HepG2 (cell line): ENCODE data around the gene PALMD. TPM values are rescaled to one million over a fixed set of nuclear protein-coding genes. Genes with fewer than 3 reads are reported as not detected.

Experiments
- ATAC-seq: fragments of 200-7000 bp; cut with Tn5 transposase; 3 replicates; pipeline ENCODE4 v1.9.1; 2020; ENCODE audit warnings: mild to moderate bottlenecking, moderate library complexity
- BruUV-seq: library from RNA; stranded (reverse); fragments of 400-500 nt; replicated peaks from 2 replicates; lab custom pipeline; 2021; lab: Mats Ljungman, UMichigan
- CTCF ChIA-PET: fragments of 300-600 bp; formaldehyde crosslinking; extraction: SDS; loops from one replicate; lab custom pipeline; 2021; ENCODE audit warnings: low total read pairs, inconsistent platforms, low intra/inter-chr PET ratio; lab: Yijun Ruan, JAX
- POLR2A ChIA-PET: fragments of 350-600 bp; sonication (Branson Sonifier 250); formaldehyde crosslinking; loops from one replicate; lab custom pipeline; 2020; ENCODE audit warnings: antibody characterized with exemption, inconsistent platforms; lab: Yijun Ruan, JAX
- DNase-seq: peaks from one replicate; pipeline ENCODE4 v3.0.0-alpha.2; 2015; ENCODE audit warnings: low spot score
- FAIRE-seq: peaks from 3 replicates; lab custom pipeline; 2011; peaks lifted over from hg19 to GRCh38; lab: Jason Lieb, UNC
- H2AFZ ChIP-seq: one replicate; pipeline ENCODE4 v1.6.1; 2011; ENCODE audit warnings: low read length, inconsistent platforms
- H3K27ac ChIP-seq: fragments of 300-600 bp; 3 replicates; pipeline ENCODE4 v1.8.0; 2011; ENCODE audit warnings: mixed run types, mild to moderate bottlenecking, mixed read lengths, low read length, inconsistent platforms; ENCODE audit not compliant: insufficient read depth; ENCODE audit errors: extremely low read length
- H3K27me3 ChIP-seq, 2 experiments: fragments of 200-600 bp in 1 of 2; 2 replicates in 1 of 2; 3 replicates in 1 of 2; pipeline versions ENCODE4 v1.6.0 to v1.8.0; 2011; ENCODE audit warnings: low read length in 2 of 2, mild to moderate bottlenecking in 2 of 2, moderate library complexity in 2 of 2, inconsistent platforms in 1 of 2; ENCODE audit not compliant: insufficient read depth in 2 of 2, control insufficient read depth in 1 of 2
- H3K36me3 ChIP-seq, 2 experiments: fragments of 200-600 bp in 1 of 2; replicated peaks in 1 of 2; 2 replicates in 1 of 2; 3 replicates in 1 of 2; pipeline versions ENCODE4 v1.5.1 to v1.8.0; 2011; ENCODE audit warnings: low read length in 2 of 2, inconsistent platforms in 1 of 2; ENCODE audit not compliant: insufficient read depth in 2 of 2, control insufficient read depth in 1 of 2
- H3K4me1 ChIP-seq: 2 replicates; pipeline ENCODE4 v1.5.1; 2012; ENCODE audit warnings: low read length, inconsistent platforms; ENCODE audit not compliant: insufficient read depth
- H3K4me2 ChIP-seq: 2 replicates; pipeline ENCODE4 v1.6.0; 2011; ENCODE audit warnings: low read depth, low read length, inconsistent platforms
- H3K4me3 ChIP-seq, 3 experiments: fragments of 200-600 bp in 1 of 3; sonication (generic), shearing (Covaris generic) in 1 of 3; replicated peaks in 1 of 3; 2 replicates each; pipeline ENCODE4 v1.5.1; 2011 to 2016; ENCODE audit warnings: low read length in 3 of 3, inconsistent platforms in 2 of 3, low read depth in 2 of 3, mild to moderate bottlenecking in 2 of 3, control low read depth in 1 of 3, mixed read lengths in 1 of 3; ENCODE audit not compliant: insufficient read depth in 1 of 3
- H3K79me2 ChIP-seq: one replicate; pipeline ENCODE4 v1.6.1; 2011; ENCODE audit warnings: low read length, inconsistent platforms; ENCODE audit not compliant: insufficient read depth
- H3K9ac ChIP-seq: 2 replicates; pipeline ENCODE4 v1.6.0; 2011; ENCODE audit warnings: mild to moderate bottlenecking, low read depth, low read length, inconsistent platforms; ENCODE audit not compliant: insufficient read depth
- H3K9me3 ChIP-seq: 2 replicates; pipeline ENCODE4 v1.5.1; 2012; ENCODE audit warnings: mild to moderate bottlenecking, low read length
- H4K20me1 ChIP-seq: 2 replicates; pipeline ENCODE4 v1.6.0; 2011; ENCODE audit warnings: inconsistent platforms, mild to moderate bottlenecking, low read length, moderate library complexity; ENCODE audit not compliant: insufficient read depth
- FOXK2 ChIP-seq: fragments of 450-650 bp; IDR thresholded peaks from 2 replicates; pipeline ENCODE4 v1.6.1; 2016
- GMEB1 ChIP-seq: sonication (generic); formaldehyde crosslinking; IDR thresholded peaks from 2 replicates; pipeline ENCODE4 v1.5.1; 2020; ENCODE audit warnings: missing genetic modification reagents, mild to moderate bottlenecking, borderline replicate concordance
- HHEX ChIP-seq: IDR thresholded peaks from 2 replicates; pipeline ENCODE4 v1.6.1; 2016; ENCODE audit warnings: control low read depth
- HOXD1 ChIP-seq: sonication (generic); formaldehyde crosslinking; IDR thresholded peaks from 2 replicates; pipeline ENCODE4 v1.5.0; 2020; ENCODE audit warnings: missing genetic modification reagents
- KDM6A ChIP-seq: IDR thresholded peaks from 2 replicates; pipeline ENCODE4 v1.6.1; 2016; ENCODE audit warnings: low read depth
- MIER2 ChIP-seq: IDR thresholded peaks from 2 replicates; pipeline ENCODE4 v1.6.1; 2016; ENCODE audit warnings: missing biosample characterization, missing genetic modification reagents
- PRPF4 ChIP-seq: fragments of 200-400 bp; formaldehyde crosslinking; IDR thresholded peaks from 2 replicates; pipeline ENCODE4 v1.6.1; 2016; ENCODE audit warnings: low read length, low read depth; ENCODE audit not compliant: poor library complexity, severe bottlenecking
- XRCC5 ChIP-seq: fragments of 200-400 bp; formaldehyde crosslinking; optimal IDR thresholded peaks from 2 replicates; pipeline ENCODE3; 2017; ENCODE audit warnings: mild to moderate bottlenecking, low read length
- ZNF530 ChIP-seq: sonication (generic); formaldehyde crosslinking; IDR thresholded peaks from 2 replicates; pipeline ENCODE4 v1.5.0; 2020; ENCODE audit warnings: low read depth, mild to moderate bottlenecking, missing genetic modification reagents
- ZNF710 ChIP-seq: sonication (generic); formaldehyde crosslinking; IDR thresholded peaks from 2 replicates; pipeline ENCODE4 v1.5.0; 2020; ENCODE audit warnings: mild to moderate bottlenecking, missing genetic modification reagents, borderline replicate concordance
- in situ Hi-C: cut with HindIII; loops from 2 replicates; pipeline ENCODE4 v1.10.0; 2017; ENCODE audit warnings: low pct_unique_long_range_greater_than_20kb; ENCODE audit not compliant: extremely low pct_ligation_motif_present
- intact Hi-C: fragments of 100-400 bp; cut with micrococcal nuclease; formaldehyde crosslinking; loops from one replicate; pipeline ENCODE4 v1.10.0; 2022; ENCODE audit not compliant: unreplicated experiment
- polyA plus RNA-seq, 8 experiments: library from polyadenylated mRNA; depleted of rRNA in 3 of 8; stranded (reverse) in 7 of 8; unstranded in 1 of 8; fragments of >200 nt; fragmentation: Illumina TruSeq in 4 of 8; extraction: Trizol in 4 of 8; gene quantifications; 2 replicates each; pipeline versions ENCODE4 v1.2.1 to v1.2.3, GENCODE V29; 2011 to 2016; ENCODE audit warnings: low read depth in 4 of 8, missing spikeins in 1 of 8, mixed read lengths in 1 of 8; ENCODE audit not compliant: insufficient read depth in 1 of 8
- total RNA-seq, 5 experiments: library from RNA; depleted of rRNA; stranded (reverse); fragments of >200 nt; fragmentation: Illumina TruSeq; extraction: Trizol; gene quantifications; 2 replicates each; pipeline ENCODE4 v1.2.3, GENCODE V29; 2016; ENCODE audit warnings: low read depth in 1 of 5
- TF ChIP-seq, protein P1 (sequence below): sonication (generic); formaldehyde crosslinking; IDR thresholded peaks from 2 replicates; pipeline ENCODE4 v1.9.0; 2021; ENCODE audit warnings: missing genetic modification reagents, borderline replicate concordance

Gene PALMD
- total and polyA plus RNA-seq, 2 of the 13 experiments (the other 11 are each of a cell fraction or from before 2014, with no cell fraction given): 5.5 to 31.1 TPM

GRCh38 chr1:99641558-99641957 lies 4.4 kb upstream of the PALMD start:
- H3K9ac ChIP-seq: no peak overlapping the region
- DNase-seq (no peak), FAIRE-seq (no peak), ATAC-seq (no peak)
- H3K4me1 ChIP-seq: peaks cover 43% of the 10 kb centered on the region
- H3K27ac ChIP-seq: no peak overlapping the region
- in situ Hi-C loops: no loop called here
- TF ChIP-seq, protein P1, sequence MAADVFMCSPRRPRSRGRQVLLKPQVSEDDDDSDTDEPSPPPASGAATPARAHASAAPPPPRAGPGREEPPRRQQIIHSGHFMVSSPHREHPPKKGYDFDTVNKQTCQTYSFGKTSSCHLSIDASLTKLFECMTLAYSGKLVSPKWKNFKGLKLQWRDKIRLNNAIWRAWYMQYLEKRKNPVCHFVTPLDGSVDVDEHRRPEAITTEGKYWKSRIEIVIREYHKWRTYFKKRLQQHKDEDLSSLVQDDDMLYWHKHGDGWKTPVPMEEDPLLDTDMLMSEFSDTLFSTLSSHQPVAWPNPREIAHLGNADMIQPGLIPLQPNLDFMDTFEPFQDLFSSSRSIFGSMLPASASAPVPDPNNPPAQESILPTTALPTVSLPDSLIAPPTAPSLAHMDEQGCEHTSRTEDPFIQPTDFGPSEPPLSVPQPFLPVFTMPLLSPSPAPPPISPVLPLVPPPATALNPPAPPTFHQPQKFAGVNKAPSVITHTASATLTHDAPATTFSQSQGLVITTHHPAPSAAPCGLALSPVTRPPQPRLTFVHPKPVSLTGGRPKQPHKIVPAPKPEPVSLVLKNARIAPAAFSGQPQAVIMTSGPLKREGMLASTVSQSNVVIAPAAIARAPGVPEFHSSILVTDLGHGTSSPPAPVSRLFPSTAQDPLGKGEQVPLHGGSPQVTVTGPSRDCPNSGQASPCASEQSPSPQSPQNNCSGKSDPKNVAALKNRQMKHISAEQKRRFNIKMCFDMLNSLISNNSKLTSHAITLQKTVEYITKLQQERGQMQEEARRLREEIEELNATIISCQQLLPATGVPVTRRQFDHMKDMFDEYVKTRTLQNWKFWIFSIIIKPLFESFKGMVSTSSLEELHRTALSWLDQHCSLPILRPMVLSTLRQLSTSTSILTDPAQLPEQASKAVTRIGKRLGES: no peak
- TF ChIP-seq XRCC5 (no peak), MIER2 (no peak), GMEB1 (CRISPR knock-in tag) (no peak), KDM6A (CRISPR knock-in tag) (no peak), FOXK2 (no peak), ZNF710 (CRISPR knock-in tag) (no peak), HHEX (no peak), PRPF4 (no peak), HOXD1 (CRISPR knock-in tag) (no peak), ZNF530 (CRISPR knock-in tag) (no peak)
- H3K27me3 ChIP-seq: no peaks in the 10 kb centered on the region; a peak in 1 of 5 replicates
- no TSS peak for BruUV-seq
- no peaks in the 10 kb centered on the region for H4K20me1 ChIP-seq
- no peak overlapping the region for H2AFZ ChIP-seq
- H3K4me3 ChIP-seq: no peak overlapping the region
- intact Hi-C loops: no loop called here
- H3K36me3 ChIP-seq: no peaks in the 10 kb centered on the region
- ChIA-PET CTCF (no interaction called here), POLR2A (no interaction called here)
- no peak overlapping the region for H3K4me2 ChIP-seq
- H3K79me2 ChIP-seq: peaks cover 3% of the 10 kb centered on the region
- no peaks in the 10 kb centered on the region for H3K9me3 ChIP-seq
